ENCODE data around the gene EHBP1L1.

Gene EHBP1L1

DNA sequence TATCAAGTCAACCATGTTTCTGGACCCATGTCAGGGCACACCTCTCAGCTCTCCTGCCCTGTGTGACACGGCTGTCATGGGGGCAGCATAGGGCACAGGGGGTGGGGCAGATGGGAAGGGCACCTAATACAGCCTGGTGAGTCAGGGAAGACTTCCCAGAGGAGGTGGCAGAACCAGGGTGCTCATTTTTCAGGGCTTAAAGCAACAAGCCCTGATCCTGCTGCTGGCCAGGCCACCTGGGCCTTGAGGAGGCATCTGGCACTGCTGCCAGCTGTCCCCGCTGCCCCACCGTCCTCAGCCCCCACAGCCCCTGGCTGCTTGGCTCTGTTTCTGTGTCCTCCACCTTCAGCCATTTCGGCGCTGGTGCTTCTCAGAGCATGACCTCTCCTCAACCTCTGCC, 33.8 kb downstream of the EHBP1L1 start:
- no peak for DNase-seq
- H3K9me3 Mint-ChIP-seq = no peaks in the 10 kb centered on the region
- H3K27ac Mint-ChIP-seq = peak overlapping the region in 1 of 2 donors; percentile 13
- ATAC-seq = no peak
- no peak overlapping the region for H3K4me3 Mint-ChIP-seq
- H3K4me1 Mint-ChIP-seq = peaks cover 53% of the 10 kb centered on the region
- H3K27me3 Mint-ChIP-seq = no peaks in the 10 kb centered on the region

DNA sequence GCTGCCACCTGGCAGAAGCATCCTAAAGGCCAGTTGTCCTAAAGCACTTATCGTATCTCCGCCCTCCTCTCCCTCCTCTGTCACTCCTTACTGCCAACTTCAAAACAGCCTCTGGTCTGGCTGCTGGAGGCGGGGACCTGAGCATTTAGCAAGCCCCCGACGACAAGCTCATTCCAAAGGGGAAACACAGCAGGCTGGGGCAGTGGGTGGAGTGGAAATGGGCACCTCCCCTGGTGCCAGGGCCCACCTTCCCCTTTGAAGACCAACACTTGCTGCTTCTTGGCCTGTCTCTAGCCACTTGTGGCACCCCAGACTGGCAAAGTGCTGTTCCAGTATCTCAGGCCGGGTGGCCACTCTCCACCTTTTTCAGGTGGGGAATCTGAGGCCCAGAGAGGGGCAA, 34.6 kb downstream of the EHBP1L1 start:
- DNase-seq (no peak), ATAC-seq (no peak)
- no peaks in the 10 kb centered on the region for H3K9me3 Mint-ChIP-seq
- peak overlapping the region in 1 of 2 donors; percentile 80 for H3K27ac Mint-ChIP-seq
- peaks cover 53% of the 10 kb centered on the region for H3K4me1 Mint-ChIP-seq
- peak overlapping the region; percentile 98 to 99 for H3K4me3 Mint-ChIP-seq
- H3K27me3 Mint-ChIP-seq = no peaks in the 10 kb centered on the region

DNA sequence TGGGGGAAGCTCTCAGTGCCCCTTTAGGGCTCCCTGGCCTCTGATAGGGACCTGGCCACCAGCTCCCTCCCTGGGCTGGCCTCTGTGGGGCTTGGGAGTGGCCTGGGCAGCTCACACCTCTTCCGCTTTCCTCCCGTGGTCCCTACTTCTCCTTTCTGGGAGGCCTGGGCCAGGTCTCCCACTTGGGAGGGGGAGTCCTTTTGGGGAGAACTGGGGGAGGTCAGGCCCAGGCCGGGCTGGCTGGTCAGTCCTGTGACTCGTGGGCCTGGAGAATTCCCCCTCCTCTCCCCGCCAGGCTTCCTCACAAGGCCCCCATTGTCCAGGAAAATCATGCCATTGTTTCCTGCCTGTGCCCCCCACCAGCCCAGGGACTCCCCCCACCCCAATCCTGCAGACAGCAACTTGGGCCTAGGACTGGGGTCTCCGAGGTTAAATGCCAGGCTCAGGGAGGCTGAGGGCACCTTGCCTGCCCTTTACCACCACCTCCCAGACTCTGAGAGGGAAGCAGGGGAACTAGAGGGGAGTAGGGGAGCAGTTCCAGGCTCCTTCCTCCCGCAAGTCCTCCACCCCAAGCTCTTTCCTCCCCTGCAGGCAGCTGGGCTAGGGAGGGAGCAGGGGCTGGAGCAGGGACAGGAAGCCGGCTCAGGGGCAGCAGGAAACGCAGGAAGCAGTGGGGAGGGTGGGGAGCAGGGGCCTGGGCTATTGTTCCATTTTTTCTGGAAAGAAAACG, 35.3 kb downstream of the EHBP1L1 start:
- H3K4me1 Mint-ChIP-seq = peaks cover 53% of the 10 kb centered on the region
- peak overlapping the region; percentile 98 to 99 for H3K4me3 Mint-ChIP-seq
- ATAC-seq (no peak), DNase-seq (no peak)
- H3K9me3 Mint-ChIP-seq = no peaks in the 10 kb centered on the region
- H3K27me3 Mint-ChIP-seq = no peaks in the 10 kb centered on the region
- H3K27ac Mint-ChIP-seq = peak overlapping the region in 1 of 2 donors; percentile 80

DNA sequence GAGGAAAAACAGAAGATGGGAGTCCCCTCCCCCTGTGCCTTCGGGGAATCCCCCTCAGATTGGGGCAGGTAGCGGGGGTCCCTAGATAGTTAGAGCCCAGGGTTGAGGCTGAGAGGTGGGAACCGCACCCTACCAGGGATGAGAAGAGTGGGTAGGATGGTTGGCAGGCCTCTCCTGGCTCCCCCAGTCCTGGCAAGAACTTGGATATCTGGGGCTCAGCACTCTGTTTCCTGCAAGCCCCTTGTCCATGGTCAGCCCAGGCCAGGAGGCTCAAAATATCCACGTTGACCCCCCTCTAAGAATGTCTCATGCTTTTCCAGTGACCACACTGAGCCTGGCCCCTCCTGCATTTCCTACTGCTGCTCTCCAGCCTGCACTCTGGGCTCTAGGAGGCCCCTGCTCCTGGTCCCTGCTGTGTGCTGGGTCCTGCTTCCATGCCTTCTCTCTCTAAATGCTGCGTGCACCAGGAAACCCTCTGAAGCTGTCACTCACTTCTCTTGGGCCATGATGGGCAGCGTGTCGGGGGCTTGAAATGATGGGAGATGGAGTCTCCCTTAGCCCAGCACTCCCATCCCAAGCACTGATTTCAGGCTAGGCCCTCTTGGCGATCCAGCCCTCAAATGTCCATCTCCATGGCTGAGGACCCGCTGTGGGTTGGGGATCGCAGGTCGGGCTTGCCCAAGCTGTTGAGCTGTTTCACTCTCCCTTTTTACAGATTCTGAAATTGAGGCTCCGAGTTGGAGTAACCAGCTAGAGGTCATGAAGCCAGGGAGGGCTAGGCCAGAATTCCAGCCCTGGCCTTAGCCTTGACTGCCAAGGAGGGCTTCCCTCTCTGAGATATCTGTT, 36.1 kb downstream of the EHBP1L1 start:
- Mint-ChIP-seq H3K27ac (peak overlapping the region; percentile 91 to 95), H3K4me1 (peaks cover 57% of the 10 kb centered on the region), H3K27me3 (no peaks in the 10 kb centered on the region), H3K9me3 (no peaks in the 10 kb centered on the region), H3K4me3 (peak overlapping the region; percentile 98 to 99)
- ATAC-seq = no peak
- no peak for DNase-seq

DNA sequence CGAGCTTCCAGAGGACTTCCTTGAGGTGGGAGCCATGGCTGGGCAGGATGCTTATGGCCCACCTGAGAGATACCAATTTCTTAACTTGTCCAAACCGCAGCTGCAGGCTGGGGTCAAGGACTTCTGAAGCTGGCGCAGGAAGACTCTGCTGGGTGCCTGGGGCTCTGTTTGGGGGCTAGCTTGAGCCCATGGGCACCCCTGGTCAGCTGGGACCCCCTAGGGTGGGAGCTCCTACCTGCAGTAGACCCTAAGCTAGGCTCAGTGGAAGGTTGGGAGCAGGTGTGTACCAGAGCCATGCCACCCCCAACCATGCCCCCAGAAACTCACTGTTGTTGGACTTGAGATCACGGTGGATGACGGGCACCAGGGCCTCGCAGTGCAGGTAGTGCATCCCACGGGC, 36.8 kb downstream of the EHBP1L1 start:
- no peaks in the 10 kb centered on the region for H3K27me3 Mint-ChIP-seq
- H3K27ac Mint-ChIP-seq = peak overlapping the region; percentile 33 to 93
- no peaks in the 10 kb centered on the region for H3K9me3 Mint-ChIP-seq
- peak overlapping the region; percentile 98 to 99 for H3K4me3 Mint-ChIP-seq
- H3K4me1 Mint-ChIP-seq = peaks cover 64% of the 10 kb centered on the region
- ATAC-seq = no peak
- no peak for DNase-seq

DNA sequence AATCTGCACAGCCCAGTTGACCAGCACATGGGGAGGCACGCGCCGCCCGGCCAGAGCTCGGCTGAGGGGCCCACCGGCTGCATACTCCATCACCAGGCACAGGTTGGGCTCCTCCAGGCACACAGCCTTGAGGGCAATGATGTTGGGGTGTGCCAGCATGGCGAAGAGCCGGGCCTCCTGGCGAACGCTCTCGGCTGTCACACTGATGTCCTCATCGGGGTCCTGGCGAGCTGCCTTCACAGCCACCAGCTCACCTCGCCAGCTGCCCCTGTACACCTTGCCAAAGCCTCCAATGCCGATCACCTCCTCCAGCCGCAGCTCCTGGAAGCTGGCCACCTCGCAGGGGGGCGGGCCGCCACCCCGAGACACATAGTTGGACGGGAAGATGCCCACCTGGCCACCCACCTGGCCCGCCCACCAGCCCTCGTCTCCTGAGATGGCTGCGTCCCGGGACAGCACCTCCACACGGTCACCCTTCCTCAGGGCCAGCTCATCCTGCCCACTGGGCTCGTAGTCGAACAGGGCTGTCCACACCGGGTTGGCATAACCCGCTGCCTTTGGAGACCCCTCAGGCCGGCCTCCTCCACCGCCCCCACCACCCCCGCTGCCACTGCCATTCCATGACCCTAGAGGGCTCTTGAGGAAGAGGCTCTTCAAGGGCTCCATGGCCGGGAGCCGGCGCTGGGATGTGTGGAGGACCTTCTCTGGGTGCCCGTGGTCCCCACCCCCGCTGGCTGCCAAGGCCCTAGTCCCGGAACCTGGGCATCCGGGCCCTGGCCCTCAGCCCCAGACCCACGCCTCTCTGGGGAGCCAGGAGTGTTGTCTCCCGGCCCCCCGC, 37.5 kb downstream of the EHBP1L1 start:
- Mint-ChIP-seq H3K4me3 (peak overlapping the region; percentile 98 to 99), H3K4me1 (peaks cover 70% of the 10 kb centered on the region), H3K27ac (peak overlapping the region; percentile 33 to 93), H3K9me3 (no peaks in the 10 kb centered on the region), H3K27me3 (no peaks in the 10 kb centered on the region)
- DNase-seq = no peak
- no peak for ATAC-seq

DNA sequence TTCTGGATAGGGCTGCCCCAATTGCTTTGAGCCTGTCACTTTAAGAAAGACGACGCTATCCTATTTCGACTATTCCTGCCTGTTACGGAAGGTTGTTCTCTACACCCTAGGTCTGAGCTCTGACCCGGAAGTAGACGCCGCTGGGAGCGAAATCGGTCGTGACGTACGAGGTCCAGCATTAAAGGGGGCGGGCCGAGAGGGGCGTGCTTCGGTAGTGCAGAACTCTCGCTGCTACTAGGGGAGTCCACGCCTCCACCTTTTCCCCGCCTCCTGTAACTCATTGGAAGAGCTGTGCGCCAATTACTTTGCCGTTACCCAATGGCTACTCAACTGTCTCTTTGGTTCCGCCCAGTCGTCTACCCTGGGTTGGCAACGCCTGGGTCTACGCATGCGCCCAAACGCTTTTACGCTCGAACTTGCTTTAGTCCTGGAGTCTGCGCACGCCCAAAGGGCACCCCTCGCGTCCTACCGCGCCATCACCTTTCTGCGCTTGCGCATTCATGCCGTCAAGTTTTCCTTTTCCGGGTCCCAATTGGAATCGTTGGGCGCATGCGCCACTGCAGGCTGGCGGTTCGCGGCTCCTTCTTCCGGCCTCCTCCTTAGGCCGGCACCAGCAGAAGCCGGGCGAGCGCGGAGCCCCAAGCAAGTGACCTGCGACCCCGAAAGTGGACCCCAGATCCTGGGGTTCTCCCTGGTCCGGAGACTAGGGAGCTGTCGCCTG, 39.5 kb downstream of the EHBP1L1 start, which contains the start of gene PCNX3:
Gene PCNX3, plus strand, starts transcription at position 548 of the 721 bp plus-strand sequence. CDS start 536 bp downstream, outside the sequence.
- DNase-seq (peak; percentile 100), ATAC-seq (peak; percentile 88)
- H3K27me3 Mint-ChIP-seq = no peaks in the 10 kb centered on the region
- H3K9me3 Mint-ChIP-seq = no peaks in the 10 kb centered on the region
- peaks cover 66% of the 10 kb centered on the region for H3K4me1 Mint-ChIP-seq
- peak within 1 kb of the TSS; percentile 98 to 99 for H3K27ac Mint-ChIP-seq
- H3K4me3 Mint-ChIP-seq = peak within 1 kb of the TSS; percentile 98 to 99

DNA sequence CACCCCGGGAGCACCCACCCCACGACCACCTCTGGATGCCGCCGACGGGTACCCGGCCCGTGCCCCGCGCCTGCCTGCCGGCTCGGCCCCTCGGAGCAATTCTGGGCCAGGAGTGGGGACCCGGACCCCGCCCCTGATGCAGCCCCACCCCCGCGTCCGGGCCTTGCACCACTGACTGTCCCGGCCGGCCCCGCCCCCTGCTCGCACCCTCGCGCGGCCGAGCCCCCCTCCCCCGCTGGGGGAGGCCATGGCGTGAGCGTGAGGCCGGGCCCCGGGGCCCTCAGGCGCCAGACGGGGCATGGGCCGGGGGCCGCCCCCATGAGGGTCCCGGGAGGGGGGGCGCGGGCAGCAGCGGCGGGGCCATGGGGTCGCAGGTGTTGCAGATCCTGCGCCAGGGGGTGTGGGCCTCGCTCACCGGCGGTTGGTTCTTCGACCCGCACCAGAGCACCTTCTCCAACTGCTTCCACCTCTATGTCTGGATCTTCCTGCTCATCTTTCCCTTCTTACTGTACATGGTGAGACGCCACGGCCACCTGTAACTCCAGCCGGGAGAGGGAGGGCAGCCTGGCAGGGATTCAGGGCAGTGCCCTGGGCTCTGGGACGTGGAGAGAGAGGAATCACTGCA, 40.2 kb downstream of the EHBP1L1 start:
- no peaks in the 10 kb centered on the region for H3K9me3 Mint-ChIP-seq
- no peaks in the 10 kb centered on the region for H3K27me3 Mint-ChIP-seq
- H3K27ac Mint-ChIP-seq = peak overlapping the region; percentile 98 to 99
- ATAC-seq = peak; percentile 17
- peaks cover 62% of the 10 kb centered on the region for H3K4me1 Mint-ChIP-seq
- DNase-seq = no peak
- H3K4me3 Mint-ChIP-seq = peak overlapping the region; percentile 98 to 99

DNA sequence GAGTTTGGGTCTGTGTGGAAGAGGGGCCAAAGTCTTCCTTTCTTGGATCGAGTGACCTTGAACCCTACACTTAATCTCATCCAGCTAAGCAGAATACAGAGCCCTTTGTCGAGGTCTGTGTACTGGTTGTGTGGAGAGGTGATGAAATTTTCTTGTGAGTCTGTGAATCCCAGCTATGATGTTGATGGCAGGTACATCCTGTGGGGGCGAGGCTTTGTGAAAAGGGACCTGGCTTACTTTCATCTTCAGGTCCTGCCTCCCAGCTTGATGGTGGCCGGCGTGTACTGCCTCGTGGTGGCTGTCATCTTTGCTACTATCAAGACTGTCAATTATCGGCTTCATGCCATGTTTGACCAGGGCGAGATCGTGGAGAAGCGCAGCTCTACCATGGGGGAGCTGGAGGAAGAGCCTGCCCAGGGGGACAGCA, 40.7 kb downstream of the EHBP1L1 start:
- peaks cover 61% of the 10 kb centered on the region for H3K4me1 Mint-ChIP-seq
- H3K27me3 Mint-ChIP-seq = no peaks in the 10 kb centered on the region
- DNase-seq (peak in 1 of 2 donors; percentile 61), ATAC-seq (no peak)
- H3K4me3 Mint-ChIP-seq = peak overlapping the region; percentile 98 to 99
- H3K9me3 Mint-ChIP-seq = no peaks in the 10 kb centered on the region
- peak overlapping the region; percentile 98 to 99 for H3K27ac Mint-ChIP-seq

DNA sequence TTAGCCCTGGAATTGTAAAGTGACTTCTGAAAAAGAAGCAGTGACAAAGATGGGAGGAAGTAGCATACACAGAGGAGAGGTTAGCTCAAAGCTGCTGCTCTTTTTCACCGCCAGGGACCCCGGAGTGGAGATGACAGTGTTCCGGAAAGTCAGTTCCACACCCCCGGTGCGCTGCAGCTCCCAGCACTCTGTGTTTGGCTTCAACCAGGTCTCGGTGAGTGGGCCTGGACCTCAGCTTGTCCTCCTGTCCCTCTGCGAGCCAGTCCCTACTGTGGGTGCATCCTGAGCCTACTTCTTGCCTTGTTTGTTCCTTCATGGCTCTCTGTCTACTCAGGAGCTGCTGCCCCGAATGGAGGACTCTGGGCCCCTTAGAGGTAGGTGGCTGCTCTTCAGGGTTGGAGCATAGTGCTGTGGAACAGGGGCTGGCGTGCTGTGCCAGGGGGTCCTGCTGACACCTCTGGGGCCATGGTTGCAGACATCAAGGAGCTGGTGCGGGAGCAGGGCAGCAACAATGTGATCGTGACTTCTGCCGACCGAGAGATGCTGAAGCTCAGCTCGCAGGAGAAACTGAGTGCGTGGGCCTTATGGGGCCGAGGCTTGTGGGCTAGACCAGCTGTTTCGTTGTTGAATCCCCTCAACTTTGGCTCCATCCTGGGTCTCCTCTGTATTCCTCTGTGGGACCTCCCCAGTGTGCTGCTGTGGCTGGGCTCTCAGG, 41.4 kb downstream of the EHBP1L1 start:
- Mint-ChIP-seq H3K4me1 (peaks cover 61% of the 10 kb centered on the region), H3K9me3 (no peaks in the 10 kb centered on the region), H3K4me3 (peak overlapping the region; percentile 98 to 99), H3K27me3 (no peaks in the 10 kb centered on the region), H3K27ac (peak overlapping the region; percentile 98 to 99)
- DNase-seq = no peak
- no peak for ATAC-seq

DNA sequence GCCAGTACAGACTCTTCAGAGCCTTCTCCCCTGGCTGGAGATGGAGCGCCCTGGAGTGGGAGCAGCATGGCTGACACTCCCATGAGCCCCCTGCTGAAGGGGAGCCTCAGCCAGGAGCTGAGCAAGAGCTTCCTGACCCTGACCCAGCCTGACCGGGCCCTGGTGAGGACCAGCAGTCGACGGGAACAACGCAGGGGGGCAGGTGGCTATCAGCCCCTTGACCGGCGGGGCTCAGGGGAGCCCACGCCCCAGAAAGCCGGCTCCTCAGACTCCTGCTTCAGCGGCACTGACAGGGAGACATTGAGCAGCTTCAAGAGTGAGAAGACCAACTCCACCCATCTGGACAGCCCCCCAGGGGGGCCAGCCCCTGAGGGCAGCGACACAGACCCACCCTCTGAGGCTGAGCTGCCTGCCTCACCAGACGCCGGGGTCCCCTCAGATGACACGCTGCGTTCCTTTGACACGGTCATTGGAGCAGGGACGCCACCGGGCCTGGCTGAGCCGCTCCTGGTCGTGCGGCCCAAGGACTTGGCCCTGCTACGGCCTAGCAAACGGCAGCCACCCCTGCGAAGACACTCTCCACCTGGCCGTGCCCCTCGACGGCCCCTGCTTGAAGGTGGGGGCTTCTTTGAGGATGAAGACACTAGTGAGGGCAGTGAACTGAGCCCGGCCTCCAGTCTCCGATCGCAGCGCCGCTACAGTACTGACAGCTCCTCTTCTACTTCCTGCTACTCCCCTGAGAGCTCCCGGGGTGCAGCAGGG, 42.3 kb downstream of the EHBP1L1 start:
- Mint-ChIP-seq H3K27ac (peak overlapping the region; percentile 91 to 92), H3K4me1 (peaks cover 52% of the 10 kb centered on the region)

DNA sequence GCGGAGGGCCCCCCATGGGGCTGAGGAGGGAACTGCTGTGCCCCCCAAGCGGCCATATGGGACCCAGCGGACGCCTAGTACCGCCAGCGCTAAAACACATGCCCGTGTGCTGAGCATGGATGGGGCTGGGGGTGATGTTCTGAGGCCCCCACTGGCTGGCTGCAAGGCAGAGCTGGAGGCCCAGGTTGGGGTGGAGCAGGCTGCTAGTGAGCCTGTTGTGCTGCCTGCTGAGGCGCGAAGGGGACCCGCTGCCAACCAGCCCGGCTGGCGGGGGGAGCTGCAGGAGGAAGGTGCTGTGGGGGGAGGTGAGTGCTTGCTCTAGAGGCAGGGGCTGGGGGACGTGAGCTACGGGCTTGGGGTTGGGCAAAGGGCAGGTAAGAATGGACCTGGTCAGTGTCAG, 42.9 kb downstream of the EHBP1L1 start:
- H3K4me3 Mint-ChIP-seq = peak overlapping the region in 1 of 2 donors; percentile 15
- H3K4me1 Mint-ChIP-seq = peaks cover 49% of the 10 kb centered on the region
- ATAC-seq (no peak), DNase-seq (no peak)
- H3K27me3 Mint-ChIP-seq = no peaks in the 10 kb centered on the region
- H3K9me3 Mint-ChIP-seq = no peaks in the 10 kb centered on the region
- H3K27ac Mint-ChIP-seq = peak overlapping the region in 1 of 2 donors; percentile 91

More for the DNA sequence above, 42.3 kb downstream of the EHBP1L1 start:
- ATAC-seq (no peak), DNase-seq (no peak)
- H3K27me3 Mint-ChIP-seq = no peaks in the 10 kb centered on the region
- peak overlapping the region; percentile 98 to 99 for H3K4me3 Mint-ChIP-seq
- H3K9me3 Mint-ChIP-seq = no peaks in the 10 kb centered on the region

DNA sequence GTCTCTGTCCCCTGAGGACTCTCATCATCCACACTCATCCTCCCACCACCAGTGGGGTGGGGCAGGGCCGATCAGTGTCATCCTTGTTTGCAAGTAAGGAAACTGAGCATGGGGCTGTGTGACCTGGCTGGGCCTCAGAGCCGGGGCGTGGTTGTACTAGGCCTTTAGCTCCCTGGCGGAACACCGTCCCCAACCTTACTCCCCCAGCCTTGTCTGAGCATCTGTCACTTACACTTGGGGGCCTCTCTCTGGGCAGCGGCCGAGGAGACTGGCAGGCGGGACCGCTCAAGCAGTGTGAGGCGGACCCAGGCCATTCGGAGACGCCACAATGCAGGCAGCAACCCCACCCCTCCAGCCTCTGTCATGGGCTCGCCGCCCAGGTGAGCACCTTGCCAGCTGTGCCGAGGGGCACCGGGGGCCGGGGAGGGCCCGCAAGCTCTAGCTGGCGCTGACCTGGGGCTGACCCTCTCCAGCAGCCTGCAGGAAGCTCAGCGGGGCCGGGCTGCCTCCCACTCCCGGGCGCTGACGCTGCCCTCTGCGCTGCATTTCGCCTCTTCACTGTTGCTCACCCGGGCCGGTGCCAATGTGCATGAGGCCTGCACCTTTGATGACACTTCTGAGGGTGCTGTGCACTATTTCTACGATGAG, 43.6 kb downstream of the EHBP1L1 start:
- no peak for ATAC-seq
- Mint-ChIP-seq H3K9me3 (no peaks in the 10 kb centered on the region), H3K4me3 (peak overlapping the region in 1 of 2 donors; percentile 5), H3K4me1 (peaks cover 49% of the 10 kb centered on the region), H3K27ac (no peak overlapping the region), H3K27me3 (no peaks in the 10 kb centered on the region)
- DNase-seq = no peak

Measured in stimulated activated naive CD8-positive, alpha-beta T cell treated with anti-CD3 and anti-CD28 coated beads, Interleukin-15, amount 100 ng/mL, for 72 hours (primary cell).